SHP77 treated with DMSO at 0.1 percent for 48 hours (cell line): ENCODE measurements around the gene FAF1.
"Not testable (repeated sequence)": the region's sequence is repeated elsewhere in the genome, so short reads cannot be mapped to it uniquely, and the experiment has no call there.

Experiments used
- DNase-seq: peaks from one replicate; lab custom pipeline; 2025; lab: John Stamatoyannopoulos, UW

The FAF1 gene

GRCh38 chr1:50907610-50908009 lies 52.5 kb downstream of the FAF1 start:
- not testable (repeated sequence) for DNase-seq

- DNase-seq = not testable (repeated sequence)
These were observed 54.0 kb downstream of the FAF1 start for GRCh38 chr1:50906050-50906449.

- no peak for DNase-seq
These were observed 57.6 kb downstream of the FAF1 start for GRCh38 chr1:50902419-50902818.

- DNase-seq = no peak
These were observed 58.2 kb downstream of the FAF1 start for GRCh38 chr1:50901872-50902271.

GRCh38 chr1:50898773-50899172 lies 61.3 kb downstream of the FAF1 start:
- no peak for DNase-seq

- no peak for DNase-seq
These were observed 65.7 kb downstream of the FAF1 start for GRCh38 chr1:50894340-50894739.

- no peak for DNase-seq
These were observed 66.6 kb downstream of the FAF1 start for GRCh38 chr1:50893466-50893865.

GRCh38 chr1:50887555-50887954 lies 72.5 kb downstream of the FAF1 start:
- not testable (repeated sequence) for DNase-seq

- DNase-seq = no peak
These were observed 79.7 kb downstream of the FAF1 start for GRCh38 chr1:50880373-50880772.

GRCh38 chr1:50879137-50879536 lies 80.9 kb downstream of the FAF1 start:
- no peak for DNase-seq

- DNase-seq = no peak
These were observed 81.6 kb downstream of the FAF1 start for GRCh38 chr1:50878434-50878833.

GRCh38 chr1:50877641-50878040 lies 82.4 kb downstream of the FAF1 start:
- no peak for DNase-seq

- DNase-seq = peak; percentile 20
These were observed 86.4 kb downstream of the FAF1 start for GRCh38 chr1:50873458-50874187.

GRCh38 chr1:50864845-50865244 lies 95.2 kb downstream of the FAF1 start:
- DNase-seq = not testable (repeated sequence)

GRCh38 chr1:50861772-50862171 lies 98.3 kb downstream of the FAF1 start:
- DNase-seq = no peak

GRCh38 chr1:50860702-50861101 lies 99.4 kb downstream of the FAF1 start:
- no peak for DNase-seq

- DNase-seq = no peak
These were observed 99.8 kb downstream of the FAF1 start for GRCh38 chr1:50860256-50860655.

GRCh38 chr1:50859657-50860056 lies 100.4 kb downstream of the FAF1 start:
- DNase-seq = no peak

- DNase-seq = no peak
These were observed 101.3 kb downstream of the FAF1 start for GRCh38 chr1:50858761-50859160.

- DNase-seq = no peak
These were observed 102.4 kb downstream of the FAF1 start for GRCh38 chr1:50857702-50858101.

GRCh38 chr1:50853325-50853724 lies 106.7 kb downstream of the FAF1 start:
- DNase-seq = no peak

- DNase-seq = peak; percentile 35
These were observed 107.2 kb downstream of the FAF1 start for GRCh38 chr1:50852889-50853288.

GRCh38 chr1:50851466-50851865 lies 108.6 kb downstream of the FAF1 start:
- no peak for DNase-seq

GRCh38 chr1:50851034-50851433 lies 109.0 kb downstream of the FAF1 start:
- DNase-seq = no peak
